ENCODE data around the gene NFKBIA.

Gene NFKBIA

GRCh38 chr14:35368583-35369392 is 35.8 kb downstream of the NFKBIA start:
- Histone ChIP-seq H3K27me3 (ENCODE audit: insufficient read depth, low read length, poor library complexity) (no peaks in the 10 kb centered on the region), H3K4me1 (ENCODE audit: insufficient read depth, low read length) (no peaks in the 10 kb centered on the region), H3K79me2 (ENCODE audit: insufficient read depth, low read length) (no peaks in the 10 kb centered on the region), H3K36me3 (ENCODE audit: insufficient read depth, low read length) (no peaks in the 10 kb centered on the region), H4K20me1 (ENCODE audit: insufficient read depth, low read length) (no peaks in the 10 kb centered on the region), H2AFZ (ENCODE audit: low read depth, low read length) (no peak overlapping the region), H3K9me3 (ENCODE audit: insufficient read depth, low read length, severe bottlenecking) (peaks cover 3% of the 10 kb centered on the region), H3K4me3 (ENCODE audit: low read depth in 1 of 2, low read length in 2 of 2) (no peak overlapping the region), H3K4me2 (ENCODE audit: insufficient read depth, low read length) (no peak overlapping the region), H3K9ac (ENCODE audit: low read depth, low read length) (no peak overlapping the region), H3K27ac (ENCODE audit: low read length) (no peak overlapping the region)
- no peak for TF ChIP-seq EZH2 (IDR thresholded peaks at IDR 0.05; ENCODE audit: borderline replicate concordance, low read depth, low read length, severe bottlenecking)
- TF ChIP-seq, protein P1, sequence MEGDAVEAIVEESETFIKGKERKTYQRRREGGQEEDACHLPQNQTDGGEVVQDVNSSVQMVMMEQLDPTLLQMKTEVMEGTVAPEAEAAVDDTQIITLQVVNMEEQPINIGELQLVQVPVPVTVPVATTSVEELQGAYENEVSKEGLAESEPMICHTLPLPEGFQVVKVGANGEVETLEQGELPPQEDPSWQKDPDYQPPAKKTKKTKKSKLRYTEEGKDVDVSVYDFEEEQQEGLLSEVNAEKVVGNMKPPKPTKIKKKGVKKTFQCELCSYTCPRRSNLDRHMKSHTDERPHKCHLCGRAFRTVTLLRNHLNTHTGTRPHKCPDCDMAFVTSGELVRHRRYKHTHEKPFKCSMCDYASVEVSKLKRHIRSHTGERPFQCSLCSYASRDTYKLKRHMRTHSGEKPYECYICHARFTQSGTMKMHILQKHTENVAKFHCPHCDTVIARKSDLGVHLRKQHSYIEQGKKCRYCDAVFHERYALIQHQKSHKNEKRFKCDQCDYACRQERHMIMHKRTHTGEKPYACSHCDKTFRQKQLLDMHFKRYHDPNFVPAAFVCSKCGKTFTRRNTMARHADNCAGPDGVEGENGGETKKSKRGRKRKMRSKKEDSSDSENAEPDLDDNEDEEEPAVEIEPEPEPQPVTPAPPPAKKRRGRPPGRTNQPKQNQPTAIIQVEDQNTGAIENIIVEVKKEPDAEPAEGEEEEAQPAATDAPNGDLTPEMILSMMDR (IDR thresholded peaks at IDR 0.05; ENCODE audit: borderline replicate concordance, extremely low read depth, low read length, poor library complexity, severe bottlenecking) = no peak
- no peak for ATAC-seq (ENCODE audit: insufficient read depth, low read depth)
- no peak for DNase-seq

DNA sequence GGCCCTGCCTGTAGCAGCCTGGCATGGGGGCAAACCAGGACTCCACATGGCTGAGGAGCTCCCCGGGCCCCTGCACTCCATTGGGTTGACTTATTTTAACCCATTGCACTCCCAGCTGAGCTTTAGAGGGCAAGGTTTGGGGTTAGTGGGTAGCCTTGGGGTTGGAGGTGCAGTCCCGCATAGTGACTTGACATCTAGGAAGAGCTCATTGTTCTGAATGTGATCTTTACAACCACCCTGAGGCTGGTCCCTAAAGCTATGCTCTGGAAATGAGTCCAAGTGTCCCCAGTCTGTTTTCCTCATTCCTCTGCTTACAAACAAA is 36.4 kb downstream of the NFKBIA start:
- TF ChIP-seq EZH2 (IDR thresholded peaks at IDR 0.05; ENCODE audit: borderline replicate concordance, low read depth, low read length, severe bottlenecking) = no peak
- TF ChIP-seq, protein P1 (IDR thresholded peaks at IDR 0.05; ENCODE audit: borderline replicate concordance, extremely low read depth, low read length, poor library complexity, severe bottlenecking) = no peak

GRCh38 chr14:35367056-35367372 is 37.5 kb downstream of the NFKBIA start:
- H3K79me2 ChIP-seq (ENCODE audit: insufficient read depth, low read length) = no peaks in the 10 kb centered on the region

More for the DNA sequence above, 36.4 kb downstream of the NFKBIA start:
- H3K27ac ChIP-seq (ENCODE audit: low read length) = no peak overlapping the region
- no peaks in the 10 kb centered on the region for H3K36me3 ChIP-seq (ENCODE audit: insufficient read depth, low read length)
- H3K27me3 ChIP-seq (ENCODE audit: insufficient read depth, low read length, poor library complexity) = no peaks in the 10 kb centered on the region
- H3K9me3 ChIP-seq (ENCODE audit: insufficient read depth, low read length, severe bottlenecking) = peaks cover 3% of the 10 kb centered on the region
- no peaks in the 10 kb centered on the region for H3K4me1 ChIP-seq (ENCODE audit: insufficient read depth, low read length)
- no peaks in the 10 kb centered on the region for H4K20me1 ChIP-seq (ENCODE audit: insufficient read depth, low read length)
- H3K4me2 ChIP-seq (ENCODE audit: insufficient read depth, low read length) = no peak overlapping the region
- H3K4me3 ChIP-seq (ENCODE audit: low read depth in 1 of 2, low read length in 2 of 2) = no peak overlapping the region
- ATAC-seq (ENCODE audit: insufficient read depth, low read depth) = no peak
- DNase-seq = no peak
- no peak overlapping the region for H2AFZ ChIP-seq (ENCODE audit: low read depth, low read length)
- H3K79me2 ChIP-seq (ENCODE audit: insufficient read depth, low read length) = no peaks in the 10 kb centered on the region
- no peak overlapping the region for H3K9ac ChIP-seq (ENCODE audit: low read depth, low read length)

More at GRCh38 chr14:35367056-35367372, 37.5 kb downstream of the NFKBIA start:
- DNase-seq (no peak), ATAC-seq (ENCODE audit: insufficient read depth, low read depth) (no peak)
- TF ChIP-seq, protein P1 (IDR thresholded peaks at IDR 0.05; ENCODE audit: borderline replicate concordance, extremely low read depth, low read length, poor library complexity, severe bottlenecking) = no peak
- no peak for TF ChIP-seq EZH2 (IDR thresholded peaks at IDR 0.05; ENCODE audit: borderline replicate concordance, low read depth, low read length, severe bottlenecking)
- H3K27ac ChIP-seq (ENCODE audit: low read length) = no peak overlapping the region
- H3K27me3 ChIP-seq (ENCODE audit: insufficient read depth, low read length, poor library complexity) = no peaks in the 10 kb centered on the region
- no peaks in the 10 kb centered on the region for H3K4me1 ChIP-seq (ENCODE audit: insufficient read depth, low read length)
- H3K9me3 ChIP-seq (ENCODE audit: insufficient read depth, low read length, severe bottlenecking) = peaks cover 3% of the 10 kb centered on the region
- no peaks in the 10 kb centered on the region for H4K20me1 ChIP-seq (ENCODE audit: insufficient read depth, low read length)
- H3K4me3 ChIP-seq (ENCODE audit: low read depth in 1 of 2, low read length in 2 of 2) = no peak overlapping the region
- H2AFZ ChIP-seq (ENCODE audit: low read depth, low read length) = no peak overlapping the region
- H3K9ac ChIP-seq (ENCODE audit: low read depth, low read length) = no peak overlapping the region
- no peak overlapping the region for H3K4me2 ChIP-seq (ENCODE audit: insufficient read depth, low read length)
- H3K36me3 ChIP-seq (ENCODE audit: insufficient read depth, low read length) = no peaks in the 10 kb centered on the region

Measured in DND-41 (cell line).